CMK (cell line): Measurements from ENCODE around the gene MCM3.

Experiments used
- DNase-seq: peaks from one replicate; pipeline ENCODE4 v3.0.0-alpha.2; 2010; ENCODE audit warnings: low read depth

The MCM3 gene

DNA sequence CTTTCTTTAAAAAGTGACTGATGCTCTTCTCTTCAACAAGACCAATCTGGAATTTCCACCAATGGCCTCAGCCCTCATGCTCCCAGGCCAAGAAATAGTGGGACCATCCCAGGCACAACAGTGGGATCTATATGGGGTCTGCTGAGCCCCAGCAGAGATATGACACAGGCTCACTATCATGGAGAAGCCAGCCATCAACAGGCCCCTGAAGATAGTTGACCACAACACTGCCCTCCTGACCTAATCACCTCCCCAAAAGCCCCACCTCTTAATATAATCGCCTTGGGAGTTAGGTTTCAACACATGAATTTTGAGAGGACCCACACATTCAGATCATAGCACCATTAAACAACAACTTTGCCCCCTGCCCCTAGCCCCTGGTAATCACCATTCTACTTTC is 16.8 kb upstream of the MCM3 start:
- no peak for DNase-seq

- DNase-seq, result no peak
Observed at GRCh38 chr6:52300489-52300931, 16.0 kb upstream of the MCM3 start.

- DNase-seq, result no peak
Observed at GRCh38 chr6:52299653-52300052, 15.1 kb upstream of the MCM3 start.

DNA sequence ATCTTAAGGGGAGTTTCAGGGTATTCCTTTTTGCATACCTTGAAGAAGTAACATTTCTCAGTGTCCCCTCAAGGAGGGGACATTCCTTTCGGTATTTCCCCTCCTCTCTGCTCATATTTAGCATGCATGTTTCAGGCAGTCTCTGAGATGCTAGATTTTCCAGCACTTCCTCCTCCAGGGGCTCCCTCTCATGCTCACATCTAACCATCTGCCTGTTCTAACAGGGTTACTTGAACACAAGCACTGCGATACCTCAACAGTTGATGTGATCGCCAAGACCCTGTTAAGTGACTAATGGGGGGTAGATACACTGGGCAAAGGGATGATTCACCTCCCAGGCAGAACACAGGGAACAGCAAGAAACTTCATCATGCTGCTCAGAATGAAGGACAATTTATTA is 12.9 kb upstream of the MCM3 start:
- DNase-seq, result no peak

DNA sequence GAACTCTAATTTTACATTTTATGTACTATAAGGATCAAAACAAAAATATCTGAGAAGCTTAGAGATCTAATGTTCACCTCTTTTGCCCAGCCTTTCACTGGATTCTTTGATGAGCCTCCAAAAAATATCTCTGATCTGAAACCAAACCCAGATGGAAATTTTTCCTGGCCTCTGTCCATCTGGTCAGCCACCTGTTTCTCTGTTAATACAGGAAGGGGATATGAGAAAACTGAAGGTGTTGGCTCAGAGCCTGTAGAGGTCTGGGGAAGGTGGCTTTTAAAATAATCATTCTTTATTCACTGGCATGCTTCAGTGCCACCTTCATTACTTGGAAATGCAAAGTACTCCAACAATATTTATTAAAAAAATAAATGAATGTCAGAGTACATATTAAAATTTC is 8.5 kb upstream of the MCM3 start:
- DNase-seq, result no peak

DNA sequence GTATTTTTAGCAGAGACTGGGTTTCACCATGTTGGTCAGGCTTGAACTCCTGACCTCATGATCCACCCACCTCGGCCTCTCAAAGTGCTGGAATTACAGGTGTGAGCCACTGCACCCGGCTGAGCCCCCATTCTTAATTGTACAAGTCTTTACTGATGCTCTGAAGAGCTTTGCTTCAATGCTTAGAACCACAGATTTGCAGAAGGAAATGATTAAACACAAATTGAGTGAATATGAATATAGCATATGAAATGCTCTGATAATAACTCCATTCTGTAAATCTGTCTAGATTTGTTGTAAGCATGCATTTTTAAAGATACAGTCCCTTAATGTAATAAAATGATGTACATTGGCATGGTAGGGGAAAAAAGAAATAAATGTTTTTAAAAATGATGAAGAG is 4.3 kb upstream of the MCM3 start:
- DNase-seq, result no peak

DNA sequence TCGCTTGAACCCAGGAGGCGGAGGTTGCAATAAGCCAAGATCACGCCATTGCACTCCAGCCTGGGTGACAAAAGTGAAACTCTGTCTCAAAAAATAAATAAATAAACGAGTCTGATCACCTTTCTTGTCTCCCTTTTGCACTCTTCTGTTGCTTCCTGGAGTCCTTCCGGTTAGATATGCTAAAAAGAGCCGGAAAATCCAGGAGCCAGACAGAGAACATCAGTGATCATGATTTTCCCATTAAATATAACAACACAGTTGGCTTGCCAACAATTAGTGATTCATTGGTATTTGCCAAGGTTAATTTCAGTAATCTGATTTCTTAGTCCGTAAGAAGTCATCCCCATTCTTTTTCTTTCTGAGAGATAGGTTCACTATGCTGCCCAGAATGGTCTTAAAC is 3.7 kb upstream of the MCM3 start:
- DNase-seq, result no peak

DNA sequence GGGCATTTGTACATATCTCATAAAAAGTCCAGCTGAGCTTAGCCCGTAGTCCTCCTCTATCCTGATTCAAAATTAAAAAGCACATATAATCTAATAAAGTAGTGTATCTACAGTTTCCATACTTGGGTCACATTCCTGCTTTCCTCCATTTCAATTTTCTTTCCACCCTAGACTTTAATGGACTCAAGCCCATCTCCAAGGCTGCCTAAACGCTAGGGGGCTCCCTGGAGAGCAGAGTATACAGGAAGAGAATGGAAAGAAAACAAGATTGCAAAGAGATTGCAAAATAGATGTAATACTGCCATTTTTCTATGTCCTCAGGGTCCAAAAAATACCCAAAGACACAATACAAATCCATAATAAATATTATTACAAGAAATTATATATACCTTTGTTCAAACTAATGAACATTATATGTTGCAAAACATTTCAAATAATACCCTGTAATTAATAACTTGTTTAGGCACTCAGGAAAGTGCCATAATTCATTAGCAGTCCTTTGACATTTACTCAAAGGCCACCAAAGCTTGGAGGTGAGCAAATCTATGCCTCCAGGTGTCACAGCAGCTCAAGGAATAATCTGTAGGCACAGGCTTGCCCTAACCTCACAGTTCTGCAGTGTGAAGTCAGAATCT is 2.4 kb upstream of the MCM3 start:
- DNase-seq, result no peak

DNA sequence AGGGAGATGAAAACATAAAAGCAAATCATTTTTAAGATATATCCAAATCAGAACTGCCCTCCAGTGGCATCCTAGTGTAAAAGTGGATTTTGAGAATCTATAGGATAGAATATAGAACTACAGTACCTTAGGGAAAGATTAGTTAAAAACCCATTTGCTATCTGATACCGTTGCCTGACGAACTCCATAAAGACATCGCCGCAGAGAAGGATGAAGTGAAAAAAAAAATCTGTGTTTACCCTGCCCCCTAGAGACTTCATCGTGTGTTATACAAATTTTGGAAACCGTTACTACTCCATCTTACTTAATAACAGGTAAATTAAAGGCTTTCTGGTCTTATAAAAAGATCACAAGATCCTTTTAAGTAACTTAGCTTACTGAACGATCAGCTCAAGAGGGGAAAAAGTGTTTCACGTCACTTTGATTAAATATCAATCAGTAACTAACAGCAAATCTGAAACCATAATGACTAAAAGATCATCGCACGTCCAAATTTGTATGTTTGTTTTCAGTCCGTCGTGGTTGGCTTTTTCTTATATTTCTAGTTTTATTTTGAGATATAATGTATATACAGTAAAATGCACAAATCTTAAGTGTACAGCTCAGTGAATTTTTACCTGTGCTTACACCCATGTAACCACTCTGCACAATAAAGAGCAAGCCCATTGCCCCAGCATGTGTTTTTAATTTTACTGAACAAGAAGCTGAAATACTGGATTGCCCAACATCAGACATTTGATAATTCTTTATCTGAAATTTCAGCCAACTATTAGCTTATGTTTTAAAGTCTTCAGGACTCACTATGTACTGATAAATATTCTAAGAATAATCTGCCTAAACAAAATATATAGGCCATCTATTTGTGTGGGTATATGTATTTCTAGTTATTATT is 881 bp upstream of the MCM3 start:
- no peak for DNase-seq

DNA sequence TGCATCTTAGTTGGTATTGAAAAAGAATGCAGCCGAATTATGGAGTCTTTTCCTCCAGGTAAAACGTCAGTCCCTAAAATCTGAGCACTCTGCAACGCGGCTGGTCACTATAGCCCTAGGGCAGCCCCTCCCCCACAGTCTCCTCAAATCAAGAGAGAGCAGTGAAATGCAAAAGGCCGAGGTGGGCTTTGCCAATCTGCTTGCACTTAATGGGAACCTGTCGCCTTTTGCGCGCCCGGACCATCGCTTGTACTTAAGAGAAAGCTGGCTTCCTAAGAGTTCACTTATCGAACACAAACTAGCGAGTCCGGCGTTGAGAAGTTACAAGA is 447 bp downstream of the MCM3 start:
- DNase-seq, result no peak

- DNase-seq, result no peak
Observed at GRCh38 chr6:52283111-52283510, 1.4 kb downstream of the MCM3 start.

DNA sequence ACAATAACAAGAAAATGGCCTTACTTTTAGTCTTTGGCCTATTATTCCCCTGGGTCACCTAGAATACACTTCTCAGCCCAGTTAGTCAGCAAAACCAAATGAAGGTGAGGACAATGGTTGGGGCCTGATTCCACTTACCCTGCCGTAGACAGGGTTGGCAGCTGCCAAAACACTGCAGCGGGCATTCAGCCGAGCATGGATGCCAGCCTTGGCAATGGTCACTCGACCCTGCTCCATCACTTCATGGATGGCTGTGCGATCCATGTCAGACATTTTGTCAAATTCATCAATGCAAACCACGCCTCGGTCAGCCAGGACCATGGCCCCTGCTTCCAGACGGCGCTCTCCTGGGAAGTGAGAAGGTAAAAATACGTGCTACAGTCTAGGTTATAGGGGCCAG is 8.4 kb downstream of the MCM3 start:
- no peak for DNase-seq

DNA sequence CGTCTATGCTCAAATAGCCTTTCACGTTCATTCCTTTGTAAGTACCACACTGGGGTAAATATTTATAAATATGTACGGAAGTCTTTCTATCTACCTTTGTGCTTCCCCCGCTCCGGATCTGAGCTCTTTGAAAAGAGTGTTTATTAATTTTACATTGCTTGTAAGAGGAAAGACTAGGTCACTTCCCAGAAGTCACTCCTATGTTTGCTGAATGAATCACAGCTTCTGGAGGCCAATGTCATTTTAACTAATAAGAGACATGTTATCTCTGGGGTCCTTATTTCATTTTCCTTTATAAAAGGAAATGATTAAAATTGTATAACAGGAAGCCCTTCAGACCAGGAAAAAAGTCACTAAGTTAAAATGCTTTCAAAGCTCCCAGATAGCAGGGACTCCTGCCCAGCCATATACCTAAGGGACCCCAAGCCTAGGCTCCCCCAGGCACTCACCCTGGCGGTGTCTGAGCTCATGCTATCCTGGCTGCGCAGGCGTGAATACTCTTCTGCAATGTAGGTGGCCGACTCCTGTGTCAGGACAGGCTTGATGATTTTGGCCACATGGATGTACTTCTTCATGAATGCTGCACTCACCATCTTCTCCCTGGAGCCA is 12.6 kb downstream of the MCM3 start:
- DNase-seq, result no peak

DNA sequence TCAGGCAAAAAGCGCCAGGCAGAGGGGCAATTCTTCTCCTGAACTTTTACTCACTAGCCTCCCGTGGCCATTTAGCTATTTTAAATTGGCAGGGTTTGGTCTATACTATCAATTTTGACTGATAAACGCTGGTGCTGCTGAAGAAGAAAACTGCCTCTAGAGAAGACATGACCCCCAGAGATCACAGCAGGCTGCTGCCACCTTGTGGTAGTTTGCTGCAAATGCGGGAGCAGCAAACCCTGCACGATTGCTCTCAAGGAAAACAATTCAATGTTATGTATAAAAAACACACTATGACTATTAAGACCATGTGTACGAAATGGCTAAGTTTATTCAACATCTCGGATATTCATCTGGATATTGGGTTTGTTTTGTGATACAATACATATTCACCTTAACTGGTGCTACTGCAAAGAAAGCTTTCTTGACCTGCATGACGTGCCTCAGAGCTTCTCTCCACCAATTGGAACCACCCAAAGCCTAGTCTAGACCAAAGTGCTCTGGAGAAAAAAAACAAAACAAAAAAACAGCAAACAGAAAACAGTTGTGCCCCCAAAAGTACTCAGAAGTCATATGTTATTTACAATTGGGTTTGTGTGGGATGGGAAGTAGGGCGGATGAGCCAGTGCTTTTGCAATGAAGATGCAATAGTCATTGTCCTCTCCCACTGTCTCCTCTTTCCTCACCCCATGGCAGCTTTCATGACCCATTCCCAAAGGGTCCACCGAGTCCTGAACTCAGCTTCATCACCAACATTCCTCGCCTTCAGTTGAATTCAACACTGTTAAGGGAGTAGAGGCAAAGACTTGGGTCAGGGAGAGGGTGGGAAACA is 20.6 kb downstream of the MCM3 start:
- DNase-seq, result no peak

DNA sequence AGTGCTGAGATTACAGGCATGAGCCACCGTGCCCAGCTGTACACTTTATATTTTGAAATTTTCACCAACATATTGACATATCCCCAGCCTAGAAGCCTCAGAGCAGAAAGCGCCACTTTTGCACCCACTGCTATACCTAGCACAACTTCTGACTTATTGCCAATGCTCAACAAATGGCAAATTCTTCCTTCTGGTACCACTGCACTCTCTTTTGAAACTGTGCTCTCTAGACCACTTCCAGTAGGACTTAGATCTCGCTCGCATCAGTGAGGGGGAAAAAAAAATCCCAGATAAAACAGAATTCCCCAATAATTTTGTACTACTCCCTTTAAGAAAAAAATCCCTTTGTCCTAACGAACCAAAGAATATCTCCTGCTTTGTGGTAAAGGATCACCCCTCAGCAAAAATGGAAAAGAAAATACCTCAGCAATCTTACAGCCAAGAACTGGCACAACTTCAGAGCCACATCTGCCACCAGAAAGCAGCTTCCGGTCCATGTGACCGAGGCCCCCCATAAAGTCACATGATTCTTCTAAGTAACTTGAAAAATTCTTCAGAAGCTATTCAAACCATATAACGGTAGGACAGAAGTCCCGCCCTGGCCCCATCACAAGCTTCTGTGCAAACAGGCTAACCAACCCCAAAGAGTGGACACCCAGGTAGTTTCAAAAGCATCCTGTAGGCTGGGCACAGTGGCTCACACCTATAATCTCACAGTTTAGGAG is 21.8 kb downstream of the MCM3 start:
- DNase-seq, result no peak

DNA sequence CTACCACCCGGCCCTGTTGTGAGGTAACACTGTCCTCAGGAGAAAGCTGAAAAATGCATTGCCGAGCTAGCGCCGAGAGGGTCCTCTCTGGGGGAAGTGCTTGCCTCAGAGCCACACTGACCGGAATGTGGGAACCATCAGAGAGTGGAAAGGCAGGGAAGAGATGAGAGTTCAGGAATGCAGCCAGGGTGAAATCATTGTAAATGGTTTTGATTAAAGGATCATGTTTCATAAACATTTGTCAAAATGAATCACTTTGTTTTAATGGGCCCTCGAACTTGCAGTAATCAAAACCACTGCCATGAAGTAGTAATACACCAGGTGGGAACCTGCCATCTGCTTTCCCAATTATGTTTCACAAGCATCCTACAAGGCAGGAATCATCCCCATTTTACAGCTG is 23.3 kb downstream of the MCM3 start:
- DNase-seq, result no peak

- DNase-seq, result no peak
Observed at GRCh38 chr6:52260634-52261033, 23.9 kb downstream of the MCM3 start.

DNA sequence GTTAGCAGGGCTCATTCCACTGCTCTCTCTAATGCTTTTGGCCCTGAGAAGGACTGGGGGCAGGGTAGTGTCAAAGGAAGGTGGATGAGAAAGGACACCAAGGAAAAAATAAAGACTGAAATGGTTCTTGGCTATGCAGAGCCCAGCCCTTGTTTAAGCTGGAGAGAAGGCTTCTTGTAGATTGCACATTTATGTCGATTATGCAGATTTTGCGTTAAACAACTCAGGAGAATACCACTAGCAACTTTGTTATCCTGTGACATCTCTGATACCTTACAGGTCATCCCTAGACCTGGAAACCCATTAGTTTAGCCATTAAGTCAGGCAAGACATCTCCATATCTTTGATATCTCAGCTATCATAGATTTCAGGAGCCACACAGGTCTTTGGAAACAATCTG is 29.1 kb downstream of the MCM3 start:
- DNase-seq, result no peak

GRCh38 chr6:52254731-52255378 is 29.7 kb downstream of the MCM3 start:
- no peak for DNase-seq

- no peak for DNase-seq
Observed at GRCh38 chr6:52253494-52253893, 31.0 kb downstream of the MCM3 start.

GRCh38 chr6:52251113-52251512 is 33.4 kb downstream of the MCM3 start:
- DNase-seq, result no peak
